Heart left ventricle (tissue), 16 donors: Measurements from ENCODE around the gene STAP1. TPM values are rescaled to one million over a fixed set of nuclear protein-coding genes. Genes with fewer than 3 reads are reported as not detected.

Experiments
- ATAC-seq, 4 donors: fragments of 200-7000 bp; cut with Tn5 transposase; one replicate each; pipeline ENCODE4 v1.9.1; 2020 to 2022; ENCODE audit warnings: moderate library complexity in 4 of 4, mild to moderate bottlenecking in 3 of 4, moderate number of reproducible peaks in 1 of 4
- DNase-seq, 5 donors: peaks; one replicate each; pipeline ENCODE4 v3.0.0-alpha.2; 2020
- H3K27ac ChIP-seq, 12 donors: fragments of 200-600 bp; sonication (generic) in 4 of 12; one replicate each; pipeline versions ENCODE4 v1.5.0 to v1.8.0; 2016 to 2022; ENCODE audit warnings: mild to moderate bottlenecking in 2 of 12
- H3K27me3 ChIP-seq, 9 donors: fragments of 200-600 bp; sonication (generic) in 2 of 9; one replicate each; pipeline versions ENCODE4 v1.5.1 to v1.8.0; 2016 to 2022; ENCODE audit warnings: mild to moderate bottlenecking in 3 of 9
- H3K36me3 ChIP-seq, 9 donors: fragments of 200-600 bp; sonication (generic) in 2 of 9; one replicate each; pipeline versions ENCODE4 v1.5.0 to v1.8.0; 2018 to 2022; ENCODE audit warnings: mild to moderate bottlenecking in 2 of 9
- H3K4me1 ChIP-seq, 12 donors: fragments of 200-600 bp; sonication (generic) in 4 of 12; one replicate each; pipeline versions ENCODE4 v1.5.0 to v1.8.0; 2016 to 2022; ENCODE audit warnings: mild to moderate bottlenecking in 3 of 12
- H3K4me3 ChIP-seq, 12 donors: fragments of 200-600 bp; sonication (generic) in 4 of 12; one replicate each; pipeline versions ENCODE4 v1.5.0 to v1.8.0; 2017 to 2022; ENCODE audit warnings: mild to moderate bottlenecking in 9 of 12, moderate library complexity in 4 of 12
- H3K9me3 ChIP-seq, 12 donors: fragments of 200-600 bp; sonication (generic) in 4 of 12; one replicate each; pipeline versions ENCODE4 v1.5.0 to v1.8.0; 2016 to 2022; ENCODE audit warnings: mild to moderate bottlenecking in 1 of 12
- POLR2A ChIP-seq, 2 donors: fragments of 450-650 bp; IDR thresholded peaks; one replicate each; pipeline ENCODE4 v1.6.1; 2017; ENCODE audit warnings: antibody characterized with exemption in 2 of 2, mild to moderate bottlenecking in 2 of 2, moderate library complexity in 2 of 2
- WGBS, 4 donors: extraction: QIAGEN DNeasy Blood & Tissue Kit in 2 of 4; methylation state at CpG; one replicate each; pipeline versions ENCODE4 v1.1.5 to v1.1.7; 2013 to 2018; 5-methylcytosine and 5-hydroxymethylcytosine counted together
- intact Hi-C, 10 donors: fragments of 100-400 bp; cut with DNase I; formaldehyde crosslinking; loops; one replicate each; pipeline versions ENCODE4 v1.11.1 to v1.14.2; 2022
- polyA plus RNA-seq, 2 donors: library from polyadenylated mRNA; stranded (reverse); fragments of 200-250 nt; gene quantifications; one replicate each; pipeline ENCODE4 v1.2.3, GENCODE V29; 2013
- total RNA-seq, 9 donors: library from RNA; depleted of rRNA in 2 of 9; stranded (reverse); fragments of >200 nt in 2 of 9; fragmentation: NEBNext Ultra II Directional in 3 of 9; extraction: Animal tissue kit (Norgen Biotek cat#: 25700) in 3 of 9; gene quantifications; one replicate each; pipeline versions ENCODE4 v1.1.0 to v1.2.4, GENCODE V29; 2016 to 2023
- TF ChIP-seq, protein P1 (sequence below), 12 donors: fragments of 200-600 bp; sonication (generic) in 4 of 12; IDR thresholded peaks; one replicate each; pipeline versions ENCODE4 v1.5.0 to v1.8.0; 2018 to 2022; ENCODE audit warnings: antibody characterized with exemption in 12 of 12, mild to moderate bottlenecking in 5 of 12
- donor health status: ischemic (EF 13 %, LVEDD 7.1; RV severe dilation, severe dysfunction).
- donor health status: healthy with polysubstance abuse.
- donor health status: DM: no; HTN: yes; CAD: no.
- donor health status: DM: no; HTN: no; CAD: no.
- donor health status: ischemic (EF 25% LVEDD 6.9; RV normal size, moderate dysfunction).
- donor health status: ischemic (EF 25% LVEDD 5.7; RV mildly dilated, moderate dysfunction).
- donor health status: healthy.
- donor health status: DM: yes; HTN: yes; CAD: no.
- donor health status: ischemic (EF 35%, LVEDD 5.7; RV mildly dilated, moderate dysfunction).
- donor health status: nonischemic (EF 11% LVEDD 7.7; RV severe dilation, severe dysfunction).
- donor health status: DM: yes; HTN: yes; CAD: no.
- donor health status: PGD.
- donor health status: ischemic (EF 29% LVEDD 5.4; RV normal size, mild dysfunction).
- donor health status: nonischemic (EF 23%, LVEDD 6.1; RV moderate dilation, normal function).

Gene STAP1
- total and polyA plus RNA-seq, 11 donors, result 1.1 TPM; not detected in 10

DNA sequence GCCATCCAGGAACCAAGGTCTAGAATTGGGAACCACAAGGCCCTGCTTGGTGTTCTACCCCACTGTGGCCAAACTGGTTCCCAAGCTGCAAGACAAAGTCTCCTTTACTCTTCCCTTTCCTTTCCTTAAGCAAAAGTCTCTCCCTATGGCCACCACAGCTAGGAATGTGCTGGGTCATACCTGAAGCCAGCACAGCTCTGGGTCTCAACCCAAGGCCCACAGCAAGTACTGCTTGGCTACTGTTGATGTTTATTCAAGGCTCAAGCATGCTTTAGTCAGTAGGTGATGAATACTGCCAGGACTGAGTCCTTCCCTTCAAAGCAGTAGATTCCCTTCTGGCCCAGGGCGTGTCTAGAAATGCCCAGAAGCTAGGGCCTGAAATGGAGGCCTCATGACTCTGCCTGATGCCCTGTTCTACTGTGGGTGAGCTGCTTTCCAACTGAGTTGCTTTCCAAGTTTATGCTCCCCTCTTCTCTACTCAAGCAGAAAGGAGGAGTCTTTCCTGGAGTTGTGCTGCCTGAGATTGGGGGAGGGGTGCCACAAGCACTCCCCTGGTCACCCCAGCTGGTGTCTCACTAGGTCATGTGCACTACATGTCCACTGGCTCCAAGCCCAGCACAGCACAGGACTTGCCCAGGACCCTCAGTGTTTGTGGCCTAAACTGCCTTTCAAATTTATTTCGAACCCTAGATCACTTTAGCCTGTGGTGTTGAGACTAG lies 44.9 kb downstream of the STAP1 start:
- 92 to 100% (median 97%) methylated on average over 2 of the region's 2 CpGs for WGBS, 4 donors
- no peaks in the 10 kb centered on the region for H3K36me3 ChIP-seq
- H3K4me3 ChIP-seq, result no peak overlapping the region
- no peak overlapping the region for H3K27ac ChIP-seq
- H3K4me1 ChIP-seq, result no peaks in the 10 kb centered on the region
- intact Hi-C loops, result no loop called here
- TF ChIP-seq POLR2A (IDR thresholded peaks at IDR 0.05), result no peak
- TF ChIP-seq, protein P1, sequence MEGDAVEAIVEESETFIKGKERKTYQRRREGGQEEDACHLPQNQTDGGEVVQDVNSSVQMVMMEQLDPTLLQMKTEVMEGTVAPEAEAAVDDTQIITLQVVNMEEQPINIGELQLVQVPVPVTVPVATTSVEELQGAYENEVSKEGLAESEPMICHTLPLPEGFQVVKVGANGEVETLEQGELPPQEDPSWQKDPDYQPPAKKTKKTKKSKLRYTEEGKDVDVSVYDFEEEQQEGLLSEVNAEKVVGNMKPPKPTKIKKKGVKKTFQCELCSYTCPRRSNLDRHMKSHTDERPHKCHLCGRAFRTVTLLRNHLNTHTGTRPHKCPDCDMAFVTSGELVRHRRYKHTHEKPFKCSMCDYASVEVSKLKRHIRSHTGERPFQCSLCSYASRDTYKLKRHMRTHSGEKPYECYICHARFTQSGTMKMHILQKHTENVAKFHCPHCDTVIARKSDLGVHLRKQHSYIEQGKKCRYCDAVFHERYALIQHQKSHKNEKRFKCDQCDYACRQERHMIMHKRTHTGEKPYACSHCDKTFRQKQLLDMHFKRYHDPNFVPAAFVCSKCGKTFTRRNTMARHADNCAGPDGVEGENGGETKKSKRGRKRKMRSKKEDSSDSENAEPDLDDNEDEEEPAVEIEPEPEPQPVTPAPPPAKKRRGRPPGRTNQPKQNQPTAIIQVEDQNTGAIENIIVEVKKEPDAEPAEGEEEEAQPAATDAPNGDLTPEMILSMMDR (IDR thresholded peaks at IDR 0.05), result no peak
- ATAC-seq (no peak), DNase-seq (no peak)
- no peaks in the 10 kb centered on the region for H3K27me3 ChIP-seq
- H3K9me3 ChIP-seq, result no peaks in the 10 kb centered on the region

DNA sequence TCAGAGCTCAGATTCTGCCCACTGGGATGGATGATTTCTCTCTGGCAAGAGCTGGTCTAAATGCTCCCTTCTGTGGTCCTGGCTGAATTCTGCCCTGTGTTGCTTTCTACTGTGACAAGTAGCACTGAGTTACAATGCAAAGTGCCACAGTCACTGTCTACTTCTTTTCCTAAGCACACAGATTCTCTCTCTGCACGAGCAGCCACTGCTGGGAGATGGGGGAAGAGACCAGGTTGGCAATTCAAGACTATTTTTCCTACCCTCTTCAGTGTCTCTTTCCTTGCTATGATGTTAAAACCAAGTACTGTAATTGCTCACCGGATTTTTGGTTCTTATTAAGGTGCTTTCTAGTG lies 45.5 kb downstream of the STAP1 start:
- WGBS, 4 donors, result 79 to 83% (median 81%) methylated on average over 2 of the region's 2 CpGs
- H3K27ac ChIP-seq, result no peak overlapping the region
- ATAC-seq (no peak), DNase-seq (no peak)
- TF ChIP-seq, protein P1 (IDR thresholded peaks at IDR 0.05), result no peak
- no peak for TF ChIP-seq POLR2A (IDR thresholded peaks at IDR 0.05)
- no peaks in the 10 kb centered on the region for H3K27me3 ChIP-seq
- no peaks in the 10 kb centered on the region for H3K36me3 ChIP-seq
- no peak overlapping the region for H3K4me3 ChIP-seq
- intact Hi-C loops, result no loop called here
- peaks cover 0 to 1% (median 0%) of the 10 kb centered on the region in 12 donors for H3K9me3 ChIP-seq
- no peaks in the 10 kb centered on the region for H3K4me1 ChIP-seq

DNA sequence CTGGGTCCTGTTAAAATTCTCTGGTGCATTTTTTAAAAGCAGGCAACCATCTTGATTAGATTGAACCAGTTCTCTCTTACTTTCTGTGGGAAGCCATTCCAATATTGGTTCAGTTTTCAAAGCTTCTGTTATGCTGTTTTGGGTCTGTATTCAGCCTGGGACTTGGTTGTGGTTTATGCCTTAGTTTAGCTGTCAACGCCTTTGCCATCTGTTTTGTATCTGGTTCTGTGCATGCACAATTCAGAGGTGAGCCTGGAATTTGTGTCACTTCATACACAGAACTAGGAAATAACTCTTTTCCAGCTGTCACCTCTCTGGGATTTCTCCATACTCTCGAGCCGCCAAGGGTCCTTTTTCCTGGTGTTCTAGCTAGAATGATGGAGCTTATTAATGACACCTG lies 46.2 kb downstream of the STAP1 start:
- H3K27me3 ChIP-seq, result no peaks in the 10 kb centered on the region
- ATAC-seq, result no peak

DNA sequence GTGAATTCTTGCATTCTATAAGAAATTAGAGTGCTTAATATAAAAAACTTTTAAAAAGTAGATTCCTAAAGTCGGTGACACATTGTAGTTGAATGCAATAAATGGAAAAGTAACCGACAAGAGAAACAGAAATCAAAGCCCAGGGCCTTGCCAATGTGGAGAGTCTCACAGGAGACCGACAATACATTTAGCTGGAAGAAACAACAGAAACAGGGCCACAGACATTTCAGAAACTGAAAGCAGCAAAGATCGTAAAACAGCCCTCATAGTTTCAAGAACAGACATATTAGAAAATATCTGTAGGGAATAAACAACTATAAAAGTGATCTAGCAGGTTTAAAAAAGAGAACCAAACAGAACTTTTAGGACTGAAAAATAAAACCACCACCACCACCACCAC lies 49.5 kb downstream of the STAP1 start:
- intact Hi-C loops, result no loop called here
- no peak for ATAC-seq
- no peak for DNase-seq
- WGBS, 4 donors, result 88 to 92% (median 90%) methylated on average over 4 of the region's 4 CpGs
- Histone ChIP-seq H3K36me3 (no peaks in the 10 kb centered on the region), H3K9me3 (peaks cover 0 to 29% (median 5%) of the 10 kb centered on the region in 12 donors), H3K27ac (no peak overlapping the region), H3K4me3 (no peak overlapping the region), H3K27me3 (no peaks in the 10 kb centered on the region), H3K4me1 (no peaks in the 10 kb centered on the region)
- TF ChIP-seq, protein P1 (IDR thresholded peaks at IDR 0.05), result no peak

More for the DNA sequence above, 46.2 kb downstream of the STAP1 start:
- no peaks in the 10 kb centered on the region for H3K36me3 ChIP-seq
- H3K4me3 ChIP-seq, result no peak overlapping the region
- H3K4me1 ChIP-seq, result no peaks in the 10 kb centered on the region
- H3K9me3 ChIP-seq, result peaks cover 0 to 9% (median under 1%) of the 10 kb centered on the region in 12 donors
- WGBS, 4 donors, result 31 to 42% (median 36%) methylated on average over 3 of the region's 3 CpGs
- no peak for DNase-seq
- H3K27ac ChIP-seq, result no peak overlapping the region
- TF ChIP-seq POLR2A (IDR thresholded peaks at IDR 0.05), result no peak
- TF ChIP-seq, protein P1 (IDR thresholded peaks at IDR 0.05), result no peak
- intact Hi-C loops, result no loop called here
